T-helper 1 cell treated with Interleukin-12 subunit alpha and Interleukin-12 subunit beta and Interleukin-4 antibody, amounts not matched to agents 30 μg/mL and 1 μg/mL, for 36 hours (primary cell): Measurements from ENCODE around the gene SERPINA1.

Experiments used
- H3K27ac Mint-ChIP-seq: one replicate; pipeline ENCODE4 v1.8.0; 2021; ENCODE audit warnings: mild to moderate bottlenecking, mixed read lengths
- H3K27me3 Mint-ChIP-seq: one replicate; pipeline ENCODE4 v1.8.0; 2021; ENCODE audit warnings: low read depth, mixed read lengths
- H3K36me3 Mint-ChIP-seq: one replicate; pipeline ENCODE4 v1.8.0; 2021; ENCODE audit warnings: low read depth, mixed read lengths
- H3K4me1 Mint-ChIP-seq: one replicate; pipeline ENCODE4 v1.8.0; 2021; ENCODE audit warnings: low read depth, mixed read lengths
- H3K4me3 Mint-ChIP-seq: one replicate; pipeline ENCODE4 v1.8.0; 2021; ENCODE audit warnings: mild to moderate bottlenecking, moderate library complexity, mixed read lengths
- H3K9me3 Mint-ChIP-seq: one replicate; pipeline ENCODE4 v1.8.0; 2021; ENCODE audit warnings: mixed read lengths

Gene SERPINA1

GRCh38 chr14:94382099-94382715 is 6.2 kb downstream of the SERPINA1 start:
- no peak overlapping the region for H3K4me3 Mint-ChIP-seq
- H3K36me3 Mint-ChIP-seq: no peaks in the 10 kb centered on the region
- no peak overlapping the region for H3K27ac Mint-ChIP-seq
- H3K27me3 Mint-ChIP-seq: no peaks in the 10 kb centered on the region
- H3K9me3 Mint-ChIP-seq: no peaks in the 10 kb centered on the region
- peaks cover 2% of the 10 kb centered on the region for H3K4me1 Mint-ChIP-seq

DNA sequence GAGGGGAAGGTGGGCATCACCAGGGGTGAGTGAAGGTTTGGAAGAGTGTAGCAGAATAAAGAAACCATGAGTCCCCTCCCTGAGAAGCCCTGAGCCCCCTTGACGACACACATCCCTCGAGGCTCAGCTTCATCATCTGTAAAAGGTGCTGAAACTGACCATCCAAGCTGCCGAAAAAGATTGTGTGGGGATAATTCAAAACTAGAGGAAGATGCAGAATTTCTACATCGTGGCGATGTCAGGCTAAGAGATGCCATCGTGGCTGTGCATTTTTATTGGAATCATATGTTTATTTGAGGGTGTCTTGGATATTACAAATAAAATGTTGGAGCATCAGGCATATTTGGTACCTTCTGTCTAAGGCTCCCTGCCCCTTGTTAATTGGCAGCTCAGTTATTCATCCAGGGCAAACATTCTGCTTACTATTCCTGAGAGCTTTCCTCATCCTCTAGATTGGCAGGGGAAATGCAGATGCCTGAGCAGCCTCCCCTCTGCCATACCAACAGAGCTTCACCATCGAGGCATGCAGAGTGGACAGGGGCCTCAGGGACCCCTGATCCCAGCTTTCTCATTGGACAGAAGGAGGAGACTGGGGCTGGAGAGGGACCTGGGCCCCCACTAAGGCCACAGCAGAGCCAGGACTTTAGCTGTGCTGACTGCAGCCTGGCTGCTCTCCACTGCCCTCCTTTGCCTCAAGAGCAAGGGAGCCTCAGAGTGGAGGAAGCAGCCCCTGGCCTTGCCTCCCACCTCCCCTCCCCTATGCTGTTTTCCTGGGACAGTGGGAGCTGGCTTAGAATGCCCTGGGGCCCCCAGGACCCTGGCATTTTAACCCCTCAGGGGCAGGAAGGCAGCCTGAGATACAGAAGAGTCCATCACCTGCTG is 7.0 kb downstream of the SERPINA1 start:
- H3K4me3 Mint-ChIP-seq: no peak overlapping the region
- H3K27ac Mint-ChIP-seq: no peak overlapping the region
- H3K27me3 Mint-ChIP-seq: no peaks in the 10 kb centered on the region
- peaks cover 2% of the 10 kb centered on the region for H3K4me1 Mint-ChIP-seq
- H3K9me3 Mint-ChIP-seq: no peaks in the 10 kb centered on the region
- no peaks in the 10 kb centered on the region for H3K36me3 Mint-ChIP-seq

- no peak overlapping the region for H3K4me3 Mint-ChIP-seq
These were observed 7.9 kb downstream of the SERPINA1 start for GRCh38 chr14:94380225-94381148.

GRCh38 chr14:94379291-94380224 is 8.8 kb downstream of the SERPINA1 start:
- no peak overlapping the region for H3K27ac Mint-ChIP-seq
- peaks cover 2% of the 10 kb centered on the region for H3K4me1 Mint-ChIP-seq
- no peaks in the 10 kb centered on the region for H3K36me3 Mint-ChIP-seq
- no peaks in the 10 kb centered on the region for H3K27me3 Mint-ChIP-seq
- H3K4me3 Mint-ChIP-seq: no peak overlapping the region
- no peaks in the 10 kb centered on the region for H3K9me3 Mint-ChIP-seq

More at GRCh38 chr14:94380225-94381148, 7.9 kb downstream of the SERPINA1 start:
- Mint-ChIP-seq H3K27ac (no peak overlapping the region), H3K27me3 (no peaks in the 10 kb centered on the region), H3K4me1 (peaks cover 2% of the 10 kb centered on the region), H3K36me3 (no peaks in the 10 kb centered on the region), H3K9me3 (no peaks in the 10 kb centered on the region)

DNA sequence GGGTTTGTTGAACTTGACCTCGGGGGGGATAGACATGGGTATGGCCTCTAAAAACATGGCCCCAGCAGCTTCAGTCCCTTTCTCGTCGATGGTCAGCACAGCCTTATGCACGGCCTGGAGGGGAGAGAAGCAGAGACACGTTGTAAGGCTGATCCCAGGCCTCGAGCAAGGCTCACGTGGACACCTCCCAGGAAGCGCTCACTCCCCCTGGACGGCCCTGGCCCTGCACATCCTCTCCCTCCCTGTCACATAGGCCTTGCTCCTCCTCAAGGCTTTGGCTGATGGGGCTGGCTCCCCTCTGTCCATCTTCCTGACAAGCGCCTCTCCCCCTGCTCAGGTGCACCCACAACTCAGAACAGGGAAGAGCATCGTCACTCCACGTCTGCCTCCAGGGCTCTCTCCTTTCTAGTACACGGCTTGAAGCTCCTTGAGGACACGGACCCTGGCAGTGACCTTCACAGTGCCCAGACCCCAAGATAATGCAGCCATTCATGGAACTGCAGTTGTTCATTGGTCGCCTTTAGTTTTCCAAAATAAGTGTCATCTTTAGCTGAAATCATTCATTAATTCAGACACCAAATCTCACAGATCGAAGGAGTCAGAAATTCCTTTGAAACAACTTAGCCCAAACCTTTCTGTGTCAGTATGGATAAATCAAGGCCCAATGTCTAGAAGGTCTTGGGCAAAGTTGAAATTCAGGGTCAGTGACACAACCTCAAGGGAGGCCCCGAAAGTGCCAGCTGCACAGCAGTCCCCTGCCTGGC is 9.7 kb downstream of the SERPINA1 start:
- H3K27ac Mint-ChIP-seq: no peak overlapping the region
- H3K9me3 Mint-ChIP-seq: no peaks in the 10 kb centered on the region
- H3K27me3 Mint-ChIP-seq: peaks cover 5% of the 10 kb centered on the region
- no peaks in the 10 kb centered on the region for H3K36me3 Mint-ChIP-seq
- no peak overlapping the region for H3K4me3 Mint-ChIP-seq
- peaks cover 2% of the 10 kb centered on the region for H3K4me1 Mint-ChIP-seq

- Mint-ChIP-seq H3K36me3 (no peaks in the 10 kb centered on the region), H3K4me3 (no peak overlapping the region)
These were observed 10.4 kb downstream of the SERPINA1 start for GRCh38 chr14:94377866-94378470.

DNA sequence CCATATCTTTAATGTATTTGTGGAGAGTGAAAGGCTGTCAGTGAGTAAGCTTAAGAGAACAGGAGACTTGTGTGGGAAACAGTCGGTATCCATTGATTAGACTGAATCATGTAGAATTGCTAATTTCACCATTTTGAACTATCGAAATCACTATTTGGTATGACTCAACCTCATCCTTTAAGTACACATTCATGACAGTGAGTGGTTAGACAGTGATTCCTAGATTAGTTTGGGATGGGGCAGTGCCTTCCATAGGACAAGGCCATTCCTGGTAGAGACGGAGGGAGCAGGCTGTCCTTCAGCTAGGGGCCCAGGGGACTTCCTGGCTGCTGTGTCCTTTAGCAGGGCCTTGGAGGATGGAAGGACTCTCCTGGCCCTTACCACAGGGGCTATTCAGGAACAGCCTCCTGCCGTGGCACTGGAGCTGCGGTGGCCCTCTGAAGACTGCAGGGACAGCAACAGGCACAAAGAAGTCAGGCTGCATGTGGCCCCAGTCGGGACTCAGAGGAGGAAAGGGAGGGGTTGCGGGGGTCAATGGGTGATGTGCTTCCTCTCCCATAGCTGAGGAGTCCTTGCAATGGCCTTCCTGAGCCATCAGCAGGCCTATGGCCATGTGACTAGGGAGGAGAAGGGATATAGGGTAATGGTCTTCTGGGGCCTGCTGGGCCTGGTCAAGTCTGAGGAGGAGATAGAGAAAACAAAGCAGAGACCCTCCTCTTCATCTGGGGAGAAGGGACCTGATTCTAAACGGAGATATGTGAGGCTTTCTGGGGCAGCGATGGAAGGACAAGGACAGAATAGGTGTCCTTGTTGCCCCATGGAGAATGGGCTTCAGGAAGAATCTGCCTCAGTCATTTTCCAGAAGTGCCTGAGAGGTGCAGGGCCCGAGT is 11.2 kb downstream of the SERPINA1 start:
- H3K4me1 Mint-ChIP-seq: peaks cover 2% of the 10 kb centered on the region
- no peak overlapping the region for H3K27ac Mint-ChIP-seq
- H3K36me3 Mint-ChIP-seq: no peaks in the 10 kb centered on the region
- no peaks in the 10 kb centered on the region for H3K9me3 Mint-ChIP-seq
- H3K27me3 Mint-ChIP-seq: peaks cover 5% of the 10 kb centered on the region
- no peak overlapping the region for H3K4me3 Mint-ChIP-seq

More at GRCh38 chr14:94377866-94378470, 10.4 kb downstream of the SERPINA1 start:
- H3K27me3 Mint-ChIP-seq: peaks cover 5% of the 10 kb centered on the region
- no peak overlapping the region for H3K27ac Mint-ChIP-seq
- H3K9me3 Mint-ChIP-seq: no peaks in the 10 kb centered on the region
- H3K4me1 Mint-ChIP-seq: peaks cover 2% of the 10 kb centered on the region

GRCh38 chr14:94376108-94376975 is 12.1 kb downstream of the SERPINA1 start:
- Mint-ChIP-seq H3K36me3 (no peaks in the 10 kb centered on the region), H3K9me3 (no peaks in the 10 kb centered on the region), H3K4me3 (no peak overlapping the region), H3K27ac (no peak overlapping the region), H3K27me3 (peaks cover 5% of the 10 kb centered on the region), H3K4me1 (peaks cover 2% of the 10 kb centered on the region)

DNA sequence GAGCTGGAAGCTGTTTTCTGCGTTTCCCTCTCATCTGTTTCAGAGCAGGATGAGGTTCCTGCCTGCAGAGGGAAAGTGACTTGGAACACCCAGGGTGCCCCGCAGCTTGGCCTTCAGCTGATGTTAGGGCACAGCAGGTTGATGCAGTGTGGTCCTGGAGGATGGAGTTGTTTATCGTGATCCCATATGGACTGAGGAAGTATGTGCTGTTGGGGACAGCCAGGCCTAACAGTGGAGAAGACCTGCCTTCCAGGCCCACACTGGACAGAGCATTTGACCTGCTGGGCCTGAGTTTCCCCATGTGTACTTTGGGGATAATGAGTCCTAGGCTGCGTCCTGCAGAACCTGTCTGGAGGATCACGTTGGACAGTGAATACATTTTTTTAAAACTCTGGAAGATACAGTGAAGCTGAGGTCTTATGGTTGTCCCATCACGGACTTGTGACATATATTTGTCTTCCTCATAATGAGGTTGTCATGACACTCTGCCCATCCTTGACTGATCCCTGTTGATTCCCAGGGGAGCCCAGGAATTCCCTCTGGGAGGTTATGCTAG is 12.8 kb downstream of the SERPINA1 start:
- Mint-ChIP-seq H3K4me1 (peaks cover 2% of the 10 kb centered on the region), H3K27ac (no peak overlapping the region), H3K9me3 (no peaks in the 10 kb centered on the region), H3K4me3 (no peak overlapping the region), H3K27me3 (peaks cover 5% of the 10 kb centered on the region), H3K36me3 (no peaks in the 10 kb centered on the region)

GRCh38 chr14:94374749-94375260 is 13.6 kb downstream of the SERPINA1 start:
- no peaks in the 10 kb centered on the region for H3K9me3 Mint-ChIP-seq
- H3K4me1 Mint-ChIP-seq: peaks cover 2% of the 10 kb centered on the region
- H3K27ac Mint-ChIP-seq: no peak overlapping the region
- peaks cover 5% of the 10 kb centered on the region for H3K27me3 Mint-ChIP-seq
- no peak overlapping the region for H3K4me3 Mint-ChIP-seq
- no peaks in the 10 kb centered on the region for H3K36me3 Mint-ChIP-seq

DNA sequence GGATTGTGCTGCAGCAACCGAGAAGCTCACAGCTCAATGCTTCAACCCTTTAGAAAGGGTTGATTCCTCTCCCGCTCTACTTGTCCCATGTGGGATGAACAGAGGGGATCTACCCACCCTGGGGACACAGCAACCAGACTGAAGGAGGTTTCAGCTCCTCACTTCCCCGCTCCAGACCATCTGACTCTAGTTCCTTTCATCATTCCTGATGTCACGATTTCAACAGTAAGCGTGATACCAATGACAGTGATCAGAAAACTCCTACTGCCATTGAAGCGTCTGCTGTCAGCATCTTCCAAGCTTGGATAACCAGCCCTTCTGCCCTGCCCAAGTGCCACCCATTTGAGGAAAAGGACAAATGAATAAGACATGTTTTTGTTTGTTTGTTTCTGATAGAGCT is 14.3 kb downstream of the SERPINA1 start:
- no peak overlapping the region for H3K4me3 Mint-ChIP-seq
- H3K4me1 Mint-ChIP-seq: no peaks in the 10 kb centered on the region
- no peaks in the 10 kb centered on the region for H3K9me3 Mint-ChIP-seq
- H3K27me3 Mint-ChIP-seq: peaks cover 5% of the 10 kb centered on the region
- H3K27ac Mint-ChIP-seq: no peak overlapping the region
- H3K36me3 Mint-ChIP-seq: no peaks in the 10 kb centered on the region
